Body of pancreas (tissue), 4 donors: ENCODE data around the gene MYO1H.

Experiments
- CTCF ChIP-seq, 7 experiments: fragments of 450-650 bp in 4 of 7; fragments of 200-600 bp in 3 of 7; sonication (generic) in 3 of 7; IDR thresholded peaks; one replicate each; pipeline ENCODE4 v1.5.1; 2016 to 2019; ENCODE audit warnings: antibody characterized with exemption in 7 of 7
- POLR2A ChIP-seq, 3 donors: fragments of 450-650 bp; IDR thresholded peaks; one replicate each; pipeline ENCODE4 v1.6.1; 2016; ENCODE audit warnings: antibody characterized with exemption in 3 of 3, mild to moderate bottlenecking in 2 of 3

GRCh38 chr12:109493090-109493489 is 145.4 kb downstream of the MYO1H start:
- TF ChIP-seq CTCF (IDR thresholded peaks at IDR 0.05) (no peak), POLR2A (IDR thresholded peaks at IDR 0.05) (no peak)
